ENCODE results near the gene CHRM1. TPM values are rescaled to one million over a fixed set of nuclear protein-coding genes. Genes with fewer than 3 reads are reported as not detected.
"Not testable (repeated sequence)": the region's sequence is repeated elsewhere in the genome, so short reads cannot be mapped to it uniquely, and the experiment has no call there.

Gene CHRM1

GRCh38 chr11:62860835-62861563 is 60.2 kb downstream of the CHRM1 start:
- H2AK5ac ChIP-seq (ENCODE audit: low read length, severe bottlenecking), result no peak overlapping the region
- no peak overlapping the region for H4K91ac ChIP-seq (ENCODE audit: low read length)
- no peak overlapping the region for H2BK12ac ChIP-seq (ENCODE audit: low read length in 2 of 2)
- H3K79me1 ChIP-seq (replicated peaks; ENCODE audit: low read length, poor library complexity, severe bottlenecking), result peaks cover 12% of the 10 kb centered on the region
- H3K27ac ChIP-seq (ENCODE audit: low read length, poor library complexity, severe bottlenecking), result no peak overlapping the region
- H3K4me2 ChIP-seq (ENCODE audit: low read length, poor library complexity, severe bottlenecking), result no peak overlapping the region
- H3K4ac ChIP-seq (ENCODE audit: low read depth in 1 of 2, low read length in 2 of 2), result no peak overlapping the region
- WGBS, result 94% methylated on average over 3 of the region's 5 CpGs
- no peak overlapping the region for H2BK5ac ChIP-seq (ENCODE audit: low read depth, low read length, poor library complexity, severe bottlenecking)
- H3K9ac ChIP-seq (ENCODE audit: low read length), result no peak overlapping the region
- H3K27me3 ChIP-seq (ENCODE audit: control insufficient read depth in 1 of 2, insufficient read depth in 1 of 2, low read length in 2 of 2), result no peaks in the 10 kb centered on the region
- no peak overlapping the region for H2AFZ ChIP-seq (ENCODE audit: low read depth, low read length)
- peaks cover 5% of the 10 kb centered on the region for H3K4me1 ChIP-seq (ENCODE audit: control insufficient read depth, insufficient read depth, low read depth, low read length)
- no peak overlapping the region for H2BK15ac ChIP-seq (ENCODE audit: low read depth, poor library complexity, severe bottlenecking)
- H2BK120ac ChIP-seq (ENCODE audit: low read depth, low read length), result no peak overlapping the region
- peak overlapping the region in 1 of 2 experiments; percentile 70 for H3K23ac ChIP-seq (ENCODE audit: low read length in 2 of 2)
- H3K36me3 ChIP-seq (ENCODE audit: control insufficient read depth in 1 of 2, insufficient read depth in 2 of 2, low read depth in 1 of 2, low read length in 2 of 2), result no peaks in the 10 kb centered on the region
- H3K14ac ChIP-seq (ENCODE audit: low read length in 2 of 2), result no peak overlapping the region
- no peaks in the 10 kb centered on the region for H3K9me3 ChIP-seq (ENCODE audit: control insufficient read depth, low read length)
- no peak overlapping the region for H3K18ac ChIP-seq (ENCODE audit: low read depth in 1 of 2, low read length in 2 of 2)
- H3K4me3 ChIP-seq (ENCODE audit: insufficient read depth in 1 of 2, low read depth in 1 of 2, low read length in 2 of 2), result no peak overlapping the region
- no peak for DNase-seq
- no peak overlapping the region for H4K8ac ChIP-seq (ENCODE audit: low read length)

- H3K4me3 ChIP-seq (ENCODE audit: insufficient read depth in 1 of 2, low read depth in 1 of 2, low read length in 2 of 2); H3K36me3 ChIP-seq (ENCODE audit: control insufficient read depth in 1 of 2, insufficient read depth in 2 of 2, low read depth in 1 of 2, low read length in 2 of 2); H3K18ac ChIP-seq (ENCODE audit: low read depth in 1 of 2, low read length in 2 of 2); H3K14ac ChIP-seq (ENCODE audit: low read length in 2 of 2); H2BK15ac ChIP-seq (ENCODE audit: low read depth, poor library complexity, severe bottlenecking); H4K91ac ChIP-seq (ENCODE audit: low read length); H3K23ac ChIP-seq (ENCODE audit: low read length in 2 of 2); H2BK12ac ChIP-seq (ENCODE audit: low read length in 2 of 2); H2AFZ ChIP-seq (ENCODE audit: low read depth, low read length); H2BK120ac ChIP-seq (ENCODE audit: low read depth, low read length); H3K79me1 ChIP-seq (replicated peaks; ENCODE audit: low read length, poor library complexity, severe bottlenecking); H2AK5ac ChIP-seq (ENCODE audit: low read length, severe bottlenecking); DNase-seq; H4K8ac ChIP-seq (ENCODE audit: low read length); H3K27me3 ChIP-seq (ENCODE audit: control insufficient read depth in 1 of 2, insufficient read depth in 1 of 2, low read length in 2 of 2); H3K4me2 ChIP-seq (ENCODE audit: low read length, poor library complexity, severe bottlenecking); H3K9ac ChIP-seq (ENCODE audit: low read length); H3K4ac ChIP-seq (ENCODE audit: low read depth in 1 of 2, low read length in 2 of 2); H3K4me1 ChIP-seq (ENCODE audit: control insufficient read depth, insufficient read depth, low read depth, low read length); H2BK5ac ChIP-seq (ENCODE audit: low read depth, low read length, poor library complexity, severe bottlenecking); H3K9me3 ChIP-seq (ENCODE audit: control insufficient read depth, low read length); H3K27ac ChIP-seq (ENCODE audit: low read length, poor library complexity, severe bottlenecking): not testable (repeated sequence)
- 94% methylated on average over 8 of the region's 8 CpGs for WGBS
Measured at GRCh38 chr11:62859281-62859703, 61.9 kb downstream of the CHRM1 start.

Small RNA genes within 50 kb of the gene (small RNA-seq; reads per million reads assigned to genes)
- not detected for gene RN7SL259P (ENCODE audit: low read depth)

Measured in mesenchymal stem cell (in vitro differentiated cells and primary cell).